ENCODE results near the gene RNF11.

The RNF11 gene

GRCh38 chr1:51235673-51236530 lies at the start of gene RNF11:
TSS of gene RNF11 (plus strand) at chr1:51236273. CDS start at chr1:51236757, 484 bp downstream.
- peak; percentile 64 for DNase-seq (ENCODE audit: extremely low read depth, low read depth)
- no peak for TF ChIP-seq CTCF (IDR thresholded peaks at IDR 0.05; ENCODE audit: low read depth, low read length)

GRCh38 chr1:51188230-51188629 lies 47.8 kb upstream of the RNF11 start:
- no peak for DNase-seq (ENCODE audit: extremely low read depth, low read depth)
- no peak for TF ChIP-seq CTCF (IDR thresholded peaks at IDR 0.05; ENCODE audit: low read depth, low read length)

- TF ChIP-seq CTCF (IDR thresholded peaks at IDR 0.05; ENCODE audit: low read depth, low read length) = peak; percentile 95
- DNase-seq (ENCODE audit: extremely low read depth, low read depth) = peak; percentile 56
These were observed 46.5 kb upstream of the RNF11 start for GRCh38 chr1:51189421-51190073.

GRCh38 chr1:51190961-51191360 lies 45.1 kb upstream of the RNF11 start:
- DNase-seq (ENCODE audit: extremely low read depth, low read depth) = no peak
- TF ChIP-seq CTCF (IDR thresholded peaks at IDR 0.05; ENCODE audit: low read depth, low read length) = no peak

- DNase-seq (ENCODE audit: extremely low read depth, low read depth) = peak; percentile 57
- peak; percentile 91 for TF ChIP-seq CTCF (IDR thresholded peaks at IDR 0.05; ENCODE audit: low read depth, low read length)
These were observed 43.7 kb upstream of the RNF11 start for GRCh38 chr1:51192213-51192843.

GRCh38 chr1:51193564-51193963 lies 42.5 kb upstream of the RNF11 start:
- no peak for TF ChIP-seq CTCF (IDR thresholded peaks at IDR 0.05; ENCODE audit: low read depth, low read length)
- DNase-seq (ENCODE audit: extremely low read depth, low read depth) = no peak

All from AG09319 (cell line).